TTC549 (cell line): ENCODE measurements around the gene HDHD5.

ENCODE experiments used
- FAIRE-seq: peaks from 2 replicates; lab custom pipeline; 2012; peaks lifted over from hg19 to GRCh38; lab: Jason Lieb, UNC

HDHD5 gene

DNA sequence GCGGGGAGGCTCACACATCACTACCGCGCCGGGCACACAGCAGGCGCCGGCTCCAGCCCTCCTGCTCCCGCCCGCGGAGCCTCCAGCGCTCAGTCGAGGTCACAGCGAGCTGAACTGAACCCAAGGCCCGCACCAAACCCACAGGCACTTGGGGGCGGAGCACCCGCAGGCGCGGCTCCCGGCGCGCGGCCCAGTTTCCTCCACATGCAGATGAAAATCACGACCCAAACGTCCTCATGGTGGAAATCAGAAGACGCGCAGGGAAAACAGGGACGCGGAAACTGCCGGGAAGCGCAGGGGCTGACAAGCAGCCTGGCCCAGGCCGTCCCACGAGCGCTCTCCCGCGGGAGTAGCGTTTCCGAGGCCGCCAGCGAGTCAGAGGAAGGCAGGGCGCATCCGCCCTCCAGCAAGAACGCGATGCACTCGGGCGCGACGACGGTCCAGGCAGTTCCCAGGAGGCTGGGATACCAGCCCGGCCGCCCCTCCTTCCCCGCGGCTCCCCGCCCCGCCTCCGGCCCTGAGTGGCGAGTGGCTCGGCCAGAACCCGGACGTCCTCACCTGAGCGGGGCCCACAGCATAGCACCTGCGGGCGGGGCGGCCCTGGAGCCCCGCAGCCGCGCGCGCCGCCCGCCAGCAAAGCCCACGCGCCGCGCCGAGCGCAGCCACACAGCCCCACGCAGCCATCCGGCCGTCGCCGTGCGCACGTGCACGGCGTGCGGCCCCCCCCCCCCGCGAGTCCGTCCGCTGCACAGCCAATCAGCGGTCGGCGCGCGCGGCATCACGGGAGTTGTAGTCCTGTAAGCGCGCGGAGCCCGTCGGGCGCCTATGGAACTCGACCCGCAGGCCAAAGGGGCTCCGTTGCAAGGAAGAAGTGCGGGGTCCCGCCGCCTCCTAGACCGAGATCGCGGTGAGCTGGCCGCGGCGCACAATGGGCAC, at the start of gene HDHD5:
Gene HDHD5 (minus strand): TSS at position 710 of the 936 bp plus-strand sequence. CDS start 26 bp downstream, at position 684.
- no peak for FAIRE-seq

DNA sequence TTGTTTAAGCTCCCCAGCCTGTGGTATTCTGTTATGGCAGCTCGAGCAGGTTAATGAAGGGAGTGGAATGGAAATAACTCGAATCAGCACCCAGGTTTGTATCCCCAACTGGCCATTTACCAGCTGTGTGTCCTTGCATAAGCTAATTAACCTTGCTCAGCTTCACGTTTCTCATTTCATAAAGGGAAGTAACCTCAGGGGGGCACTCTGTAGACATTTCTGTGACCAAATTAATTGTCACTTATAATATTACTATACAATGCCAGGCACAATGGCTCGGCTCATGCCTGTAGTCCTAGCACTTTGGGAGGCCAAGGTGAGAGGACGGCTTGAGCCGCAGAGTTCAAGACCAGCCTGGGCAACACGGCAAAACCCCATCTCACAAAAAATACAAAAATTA, 46.4 kb upstream of the HDHD5 start:
- no peak for FAIRE-seq

DNA sequence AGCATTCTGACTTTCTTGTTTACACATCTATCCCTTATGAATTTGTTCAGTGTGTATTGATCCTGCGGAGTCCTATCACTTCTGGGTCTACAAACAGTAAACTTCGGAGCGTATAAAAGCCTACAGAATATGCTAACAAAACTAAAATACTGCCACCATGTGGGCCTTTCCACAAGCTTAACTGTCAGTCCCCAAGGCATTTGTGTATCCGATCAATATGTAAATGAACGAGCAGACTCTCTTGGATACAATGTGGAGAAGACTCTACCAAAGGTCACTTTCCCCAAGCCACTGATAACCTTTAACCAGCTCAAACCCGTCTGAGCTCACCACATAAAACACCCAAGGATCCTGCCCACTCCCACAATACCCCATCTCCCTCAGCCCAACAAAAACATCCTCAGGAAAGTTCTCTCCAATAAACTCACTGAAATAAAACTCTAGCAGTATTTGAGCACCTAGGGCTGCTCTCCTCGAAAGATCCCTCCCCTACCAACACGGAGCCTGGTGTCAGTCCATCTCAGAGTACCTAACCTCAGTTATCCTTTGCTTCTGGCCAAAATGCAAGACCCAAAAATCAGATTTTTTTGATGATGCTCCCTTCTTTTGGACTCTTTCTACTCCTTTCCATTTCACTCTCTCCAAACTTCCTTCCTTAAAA, 42.3 kb upstream of the HDHD5 start:
- peak; percentile 66 for FAIRE-seq

DNA sequence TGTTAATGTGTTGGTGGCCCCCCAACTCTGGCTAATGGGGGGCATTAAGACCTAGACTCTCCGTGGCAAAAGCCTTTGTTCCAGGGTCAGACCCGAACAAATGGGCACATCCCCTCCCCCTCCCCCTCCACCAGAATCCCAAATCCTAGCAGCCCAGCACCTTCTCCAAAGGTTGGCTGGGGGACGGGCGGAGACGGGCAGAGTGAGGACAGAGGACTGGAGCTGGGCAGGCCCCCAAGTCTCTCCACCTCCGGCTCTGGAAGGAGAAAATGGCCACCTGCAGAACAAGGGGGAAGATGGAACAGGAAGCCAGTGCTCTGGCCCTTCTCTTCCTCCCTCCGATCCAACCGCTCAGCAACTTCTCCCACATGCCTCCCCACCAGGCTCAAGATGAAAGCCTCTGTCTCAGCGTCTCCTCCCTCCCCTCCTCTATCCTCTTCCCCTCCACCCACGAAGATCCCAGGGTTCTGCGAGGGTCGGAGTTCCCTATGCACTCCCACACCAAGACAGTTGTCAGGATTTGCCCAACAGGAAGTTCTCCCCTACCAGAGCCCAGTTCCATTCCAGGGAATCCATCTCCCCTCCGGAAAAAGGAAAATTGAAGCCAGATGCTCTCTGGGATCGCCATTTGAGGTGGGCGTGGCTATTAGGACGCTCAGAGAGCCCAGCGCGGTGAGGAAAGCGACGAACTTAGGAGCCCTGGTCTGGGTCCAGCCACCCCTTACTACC, 40.1 kb upstream of the HDHD5 start:
- FAIRE-seq = no peak

DNA sequence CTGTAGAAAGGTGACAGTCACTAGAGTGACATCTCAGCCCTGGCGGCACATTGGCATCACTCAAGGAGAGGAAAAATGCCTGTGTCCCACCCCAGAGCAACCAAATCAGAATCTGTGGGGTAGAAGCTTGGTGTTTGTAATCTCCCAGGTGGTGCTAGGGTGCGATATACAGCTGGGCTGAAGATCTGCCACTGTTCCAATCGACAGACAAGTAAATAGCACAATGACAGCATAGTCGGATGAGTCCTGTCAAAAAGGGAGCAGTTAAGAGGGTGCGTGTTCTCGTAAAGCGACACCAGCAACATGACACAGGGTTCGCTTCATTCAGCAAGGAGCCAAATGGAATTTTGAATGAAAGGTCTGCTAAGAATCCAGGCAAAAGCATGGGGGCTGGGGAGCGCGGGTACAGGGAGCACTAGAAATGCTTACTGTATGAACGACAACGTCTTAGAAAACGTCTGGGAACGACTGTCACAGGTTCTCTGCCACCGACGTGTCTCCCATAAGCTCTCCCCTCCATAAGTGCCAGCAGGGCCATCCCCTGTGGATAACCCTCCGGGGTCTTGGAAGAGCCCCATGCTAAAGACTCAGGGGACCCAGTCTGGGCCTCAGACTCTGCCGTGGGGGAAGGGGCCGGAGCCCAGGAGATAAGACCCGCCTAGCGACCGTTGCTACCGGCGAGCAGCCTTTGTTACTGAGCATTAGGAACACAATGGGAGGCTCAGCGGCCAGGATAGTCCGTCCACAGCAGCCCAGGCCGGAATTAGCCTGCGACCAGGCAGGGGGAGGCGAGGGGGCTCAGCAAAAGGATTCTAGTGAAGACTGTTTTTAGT, 39.3 kb upstream of the HDHD5 start:
- FAIRE-seq = no peak

DNA sequence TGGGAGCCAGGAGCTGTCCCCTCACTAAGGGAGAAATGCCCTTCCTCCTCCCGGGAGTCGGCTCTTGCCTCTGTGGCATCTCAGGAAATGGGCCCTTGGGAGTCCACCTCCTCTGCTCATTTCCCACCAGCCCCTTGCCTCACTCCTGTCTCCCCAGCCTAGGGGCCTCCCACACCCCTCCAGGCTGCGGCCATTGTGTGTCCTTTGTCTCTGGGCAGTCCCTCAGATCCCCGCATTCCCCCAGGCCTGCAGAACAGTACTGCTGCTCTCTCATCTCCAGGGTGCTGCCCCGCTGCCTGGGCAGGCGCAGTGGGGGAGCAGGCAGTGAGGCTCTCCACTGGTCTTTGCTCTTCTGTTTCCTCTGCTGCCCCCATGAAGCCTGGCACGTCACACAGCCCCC, 35.1 kb upstream of the HDHD5 start:
- no peak for FAIRE-seq

DNA sequence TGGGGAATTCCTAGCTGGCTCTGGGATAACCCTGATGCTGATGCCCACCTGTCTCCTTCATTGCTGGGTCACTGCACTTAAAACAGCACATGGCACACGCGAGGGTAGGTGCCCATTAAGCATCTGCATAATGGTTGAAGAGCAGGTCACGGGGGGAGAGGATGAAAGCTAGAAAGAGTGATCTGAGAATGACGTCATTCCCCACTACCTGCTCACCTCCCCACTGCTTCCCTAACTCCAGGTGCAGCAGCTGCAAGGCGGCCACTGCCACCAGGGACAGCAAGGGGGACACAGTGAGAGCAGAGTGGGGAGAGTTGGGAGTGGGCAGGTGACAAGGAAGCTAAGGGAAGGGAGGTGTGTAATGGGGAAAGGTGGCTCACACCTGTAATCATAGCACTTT, 33.1 kb upstream of the HDHD5 start:
- no peak for FAIRE-seq

DNA sequence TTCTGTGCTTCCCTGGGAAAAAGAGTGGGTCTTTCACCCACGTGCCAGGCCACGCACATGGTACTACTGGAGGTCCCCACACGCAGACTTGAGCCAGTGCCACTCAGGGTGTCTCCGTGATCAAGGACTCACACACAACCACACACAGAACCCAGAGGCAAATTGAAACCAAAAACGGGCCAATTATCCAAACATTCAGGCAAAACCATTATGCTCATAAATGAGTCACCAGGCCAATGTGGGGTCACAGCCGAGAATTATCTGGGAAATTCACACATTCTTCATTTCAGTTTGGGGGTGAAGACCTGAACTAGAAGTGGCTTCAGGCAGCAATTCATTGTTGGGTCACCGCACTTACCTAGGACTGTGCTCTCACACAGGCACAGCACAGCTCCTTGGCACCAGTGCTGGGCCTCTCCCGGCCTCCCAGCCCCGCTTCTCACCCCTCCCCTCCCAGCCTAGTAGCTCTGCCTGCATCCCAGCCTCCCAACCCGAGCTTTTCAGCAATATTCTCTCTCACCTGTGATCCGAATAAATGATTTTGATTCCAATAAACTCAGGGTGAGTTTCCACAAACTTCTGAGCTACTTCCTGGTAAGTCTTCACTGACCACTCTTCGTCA, 32.2 kb upstream of the HDHD5 start:
- FAIRE-seq = no peak

DNA sequence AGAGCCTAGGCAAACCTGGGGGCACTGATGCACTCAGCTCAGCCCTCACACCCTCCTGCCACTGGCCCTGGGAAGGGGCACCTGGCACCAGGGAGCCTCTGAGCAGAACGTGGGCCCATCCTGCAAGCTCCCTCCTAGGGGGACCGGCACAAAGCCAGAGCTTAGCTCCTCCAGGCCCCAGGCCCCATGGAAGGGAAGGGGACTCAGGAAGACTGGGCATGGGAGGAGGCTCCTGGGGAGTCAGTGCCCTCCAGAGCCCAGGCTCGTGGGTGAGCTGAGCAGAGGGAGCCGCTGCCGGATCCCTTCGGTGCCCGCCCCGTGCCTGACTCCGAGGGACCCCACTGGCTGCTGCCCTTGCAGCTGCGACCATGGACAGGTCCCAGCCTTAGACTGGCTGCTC, 31.6 kb upstream of the HDHD5 start:
- no peak for FAIRE-seq

DNA sequence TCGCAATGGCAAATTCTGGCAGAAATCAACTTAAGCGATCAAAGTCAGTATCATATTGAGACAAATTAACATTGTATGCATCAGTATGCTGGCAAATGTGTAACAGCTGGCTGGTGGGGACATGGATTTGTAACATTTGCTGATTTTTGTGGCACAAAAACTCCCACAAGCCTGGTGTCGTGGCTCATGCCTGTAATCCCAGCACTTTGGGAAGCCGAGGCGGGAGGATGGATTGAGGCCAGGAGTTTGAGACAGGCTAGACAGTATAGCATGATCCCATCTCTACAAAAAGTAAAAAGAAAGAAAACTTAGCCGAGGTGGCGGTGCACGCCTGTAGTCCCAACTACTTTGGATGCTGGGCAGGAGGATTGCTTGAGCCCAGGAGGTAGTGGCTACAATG, 17.6 kb upstream of the HDHD5 start:
- FAIRE-seq = no peak

DNA sequence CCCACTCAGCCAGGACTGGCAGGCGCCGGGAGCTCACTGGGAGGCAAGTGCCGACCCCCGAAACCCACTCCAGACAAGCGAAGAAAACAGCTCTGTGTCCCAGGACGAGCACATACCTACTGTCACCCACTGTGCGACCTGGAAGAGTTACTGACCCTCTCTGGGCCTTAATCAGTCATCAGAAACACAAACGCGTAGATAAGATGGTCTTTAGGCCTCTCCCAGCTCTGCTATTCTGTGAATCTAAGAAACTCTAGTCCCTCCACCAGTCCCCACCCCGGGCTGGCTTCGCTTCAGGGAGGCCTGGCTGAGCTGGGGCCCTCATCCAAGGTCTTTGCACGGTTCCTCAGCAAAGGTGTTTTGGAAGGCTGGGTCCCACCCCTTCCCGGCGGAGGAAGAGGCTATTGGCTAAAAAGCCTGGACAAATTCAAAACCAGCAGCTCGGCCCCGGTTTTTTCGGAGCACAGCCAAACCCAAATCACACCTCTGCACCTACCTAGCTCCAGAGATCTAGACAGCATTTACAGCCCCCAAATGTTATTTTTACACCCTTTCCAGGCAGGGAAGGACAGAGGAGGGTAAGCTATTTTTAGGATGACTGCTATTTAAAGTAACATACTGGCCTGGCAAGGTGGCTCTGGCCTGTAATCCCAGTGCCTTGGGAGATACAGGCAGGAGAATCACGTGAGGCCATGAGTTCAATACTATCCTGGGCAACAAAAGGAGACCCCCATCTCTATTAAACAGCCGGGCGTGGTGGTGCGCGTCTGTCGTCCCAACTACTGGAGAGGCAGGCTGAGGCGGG, 13.2 kb upstream of the HDHD5 start:
- no peak for FAIRE-seq

DNA sequence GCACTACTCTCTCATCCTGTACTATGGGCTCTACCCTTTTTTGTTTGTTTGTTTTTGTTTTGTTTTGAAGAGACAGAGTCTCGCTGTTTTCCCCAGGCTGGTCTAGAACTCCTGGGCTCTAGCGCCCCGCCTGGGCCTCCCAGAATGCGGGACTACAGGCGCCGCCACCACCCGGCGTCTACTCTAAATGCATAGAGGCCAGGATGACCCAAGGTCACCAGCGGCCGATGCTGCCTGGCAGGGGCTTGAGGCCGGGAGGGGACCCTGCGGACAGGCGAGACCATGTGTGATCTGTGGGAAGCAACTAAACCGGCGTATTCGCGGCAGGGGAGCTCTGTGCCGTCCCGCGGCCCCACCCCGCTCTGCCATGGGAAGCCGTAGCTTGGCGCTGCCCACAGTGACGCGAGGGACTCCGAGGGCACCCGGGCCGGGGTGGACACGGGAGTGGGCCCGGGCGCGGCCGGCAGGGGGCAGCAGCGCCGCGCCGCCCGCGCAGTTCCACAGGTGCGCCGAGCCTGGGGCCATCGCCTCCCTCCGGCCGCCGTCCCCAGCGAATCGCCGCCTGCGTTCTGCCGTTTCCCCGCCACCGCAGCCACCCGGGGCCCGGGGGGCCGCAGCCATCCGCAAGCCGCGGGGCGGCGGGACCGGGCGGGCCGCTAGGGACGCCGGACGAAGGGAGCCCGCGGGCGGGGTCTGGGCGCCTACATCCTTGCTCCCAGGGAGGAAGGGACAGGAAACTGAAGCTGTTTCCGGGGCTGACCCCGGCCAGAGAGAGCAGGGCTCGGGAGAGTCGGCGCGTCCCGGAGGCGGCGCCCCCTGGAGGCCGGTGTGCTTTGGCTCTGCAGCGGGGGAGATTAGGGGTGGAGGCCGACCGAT, 12.3 kb upstream of the HDHD5 start:
- peak; percentile 20 for FAIRE-seq

DNA sequence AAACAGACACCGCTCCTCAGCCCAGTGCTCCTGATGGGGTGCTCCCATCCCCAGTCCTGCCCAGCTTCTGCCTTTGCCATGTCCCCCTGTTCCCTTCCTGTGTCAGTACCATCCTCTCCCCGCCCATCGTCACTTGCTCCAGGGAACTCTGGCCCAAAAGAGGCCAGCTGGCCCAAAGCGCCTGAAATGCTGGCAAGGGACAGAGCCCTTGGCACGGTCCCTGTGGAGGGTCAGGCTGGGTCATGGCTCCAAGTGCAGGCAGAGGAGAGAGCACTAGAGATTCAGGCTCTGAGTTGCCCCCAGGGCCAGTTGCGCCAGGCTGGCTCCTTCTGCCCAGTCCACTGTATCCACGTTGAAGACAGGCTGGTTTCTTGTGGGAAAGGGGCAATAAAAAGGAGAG, 8.4 kb upstream of the HDHD5 start:
- FAIRE-seq = no peak

DNA sequence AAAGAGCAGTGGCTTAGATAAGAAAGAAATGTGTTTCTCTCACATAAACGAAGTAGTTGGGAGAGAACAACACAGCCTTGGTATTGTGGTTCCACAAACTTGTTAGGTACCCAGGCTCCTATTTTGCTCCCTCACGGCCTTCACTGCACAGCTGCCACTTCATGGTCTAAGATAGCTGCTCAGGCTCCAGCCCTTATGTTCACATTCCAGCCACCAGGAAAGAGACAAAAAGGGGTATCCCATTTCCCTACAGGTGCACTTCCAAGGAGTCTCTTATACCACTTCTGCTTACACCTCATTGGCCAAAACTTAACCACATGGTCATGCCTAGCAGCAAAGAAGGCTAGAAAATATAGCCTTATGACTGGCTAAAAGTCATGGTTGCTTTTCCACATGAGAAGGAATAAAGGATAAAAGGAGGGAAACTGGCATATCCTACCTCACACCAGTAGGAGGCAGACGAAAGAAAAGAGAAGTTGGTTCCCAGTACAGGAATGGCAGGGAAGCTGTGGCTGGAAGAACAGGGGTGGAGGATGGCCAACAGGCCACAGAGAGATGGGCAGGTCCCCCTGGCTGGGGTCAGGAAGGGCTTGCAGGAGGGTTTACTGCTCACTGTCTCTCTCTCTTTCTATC, 5.4 kb upstream of the HDHD5 start:
- FAIRE-seq = no peak

DNA sequence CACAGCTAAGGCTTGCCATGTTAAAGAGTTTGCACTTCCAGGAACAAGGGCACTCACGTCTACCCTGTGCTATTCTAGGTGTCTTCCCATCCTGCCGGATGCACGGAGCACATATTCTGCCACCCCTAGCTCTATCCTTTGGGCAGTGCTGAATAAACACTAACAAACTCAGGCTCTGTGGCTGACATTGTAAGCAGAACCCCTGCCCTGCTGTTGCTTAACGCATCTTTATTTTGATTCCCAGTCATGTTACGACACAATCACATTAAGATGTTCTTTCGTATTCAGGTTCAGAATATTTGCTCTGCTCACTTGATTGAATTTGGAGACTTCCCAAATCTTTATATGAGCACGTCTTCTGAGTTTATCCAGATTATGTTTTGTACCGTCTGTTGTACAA, 3.7 kb upstream of the HDHD5 start:
- no peak for FAIRE-seq

DNA sequence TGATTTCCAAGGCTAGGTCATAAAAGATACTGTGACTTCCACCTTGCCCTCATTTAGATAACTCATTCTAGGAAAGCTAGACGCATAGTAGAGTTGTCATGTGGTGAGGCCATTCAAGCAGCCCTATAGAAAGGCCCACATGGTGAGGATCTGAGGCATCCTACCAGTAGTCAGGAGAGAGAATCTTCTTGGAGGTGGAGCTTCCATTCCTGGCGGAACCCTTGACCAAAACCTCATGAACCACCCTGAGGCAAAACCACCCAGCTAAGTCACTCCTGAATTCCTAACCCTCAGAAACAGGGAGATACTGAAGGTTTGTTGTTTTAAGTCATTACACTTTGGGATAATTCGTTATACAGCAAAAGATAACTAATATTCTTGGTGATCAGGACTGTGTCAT, 2.9 kb upstream of the HDHD5 start:
- FAIRE-seq = no peak

DNA sequence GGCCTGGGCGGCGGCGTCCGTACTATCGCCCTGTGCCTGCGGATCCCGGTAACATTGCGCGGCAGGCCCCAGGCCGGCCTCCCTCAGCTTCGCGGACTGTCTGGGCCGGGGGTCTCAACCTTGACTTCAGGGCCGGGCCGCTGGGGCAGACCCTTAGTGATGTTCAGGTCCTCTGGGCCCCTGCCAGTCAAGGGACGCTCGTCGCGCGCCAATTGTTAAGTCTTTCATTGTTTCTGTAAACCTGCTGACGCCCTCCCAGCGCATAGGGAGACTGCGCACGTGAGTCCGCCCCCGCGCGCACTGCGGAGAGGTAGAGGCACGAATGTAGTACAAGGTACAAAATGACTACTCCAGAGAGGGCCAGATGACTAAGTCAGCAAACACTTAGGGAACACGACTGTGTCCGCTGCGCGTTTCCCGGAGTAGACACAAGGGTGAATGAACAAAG, 451 bp upstream of the HDHD5 start:
- FAIRE-seq = no peak

DNA sequence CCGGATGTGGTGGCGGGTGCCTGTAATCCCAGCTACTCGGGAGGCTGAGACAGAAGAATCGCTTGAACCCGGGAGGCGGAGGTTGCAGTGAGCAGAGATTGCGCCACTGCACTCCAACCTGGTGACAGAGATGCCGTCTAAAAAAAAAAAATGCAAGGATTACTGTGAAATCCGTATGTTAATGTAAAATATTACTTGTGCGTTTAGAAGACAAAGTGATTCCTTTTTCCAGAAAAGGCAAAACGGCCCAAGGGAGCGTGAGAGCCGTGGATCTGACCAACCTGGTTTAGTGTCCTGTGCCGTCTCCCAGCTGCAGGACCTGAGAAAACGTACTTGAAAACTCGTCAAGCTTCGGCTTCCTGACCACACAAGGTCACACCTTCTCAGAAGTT, 905 bp downstream of the HDHD5 start:
- FAIRE-seq = no peak

DNA sequence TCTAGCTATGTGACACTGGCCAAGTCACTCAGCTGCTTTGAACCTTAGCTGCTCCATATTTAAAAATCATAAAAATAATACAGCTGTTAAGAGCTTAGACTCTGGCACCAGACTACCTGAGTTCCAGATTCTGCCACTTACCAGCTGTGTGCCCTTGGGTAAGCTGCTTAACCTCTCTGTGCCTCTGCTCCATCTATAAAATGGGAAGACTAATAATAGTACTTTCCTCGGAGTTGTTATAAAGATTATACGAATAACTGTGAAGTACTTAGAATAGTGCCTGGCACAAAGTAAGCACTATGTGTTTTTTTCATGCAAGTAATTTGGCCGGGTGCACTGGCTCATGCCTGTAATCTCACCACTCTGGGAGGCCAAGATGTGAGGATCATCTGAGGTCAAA, 1.4 kb downstream of the HDHD5 start:
- no peak for FAIRE-seq
